HCT116 (cell line): ENCODE results near the gene TMEM132D. TPM values are rescaled to one million over a fixed set of nuclear protein-coding genes. Genes with fewer than 3 reads are reported as not detected.

Experiments used
- ATAC-seq: fragments of 200-7000 bp; cut with Tn5 transposase; 2 replicates; pipeline ENCODE4 v1.9.1; 2020; ENCODE audit warnings: mild to moderate bottlenecking, moderate library complexity
- BruUV-seq: library from RNA; stranded (reverse); fragments of 400-500 nt; replicated peaks from 2 replicates; lab custom pipeline; 2021; lab: Mats Ljungman, UMichigan
- CTCF ChIA-PET: fragments of 300-600 bp; sonication (Branson Sonifier 250); formaldehyde crosslinking; loops from one replicate; lab custom pipeline; 2021; ENCODE audit warnings: antibody characterized with exemption; lab: Charles Lee
- POLR2A ChIA-PET: fragments of 300-600, 350-600 bp; sonication (Branson Sonifier 250); formaldehyde crosslinking; loops from one replicate; lab custom pipeline; 2021; ENCODE audit warnings: antibody characterized with exemption; lab: Charles Lee
- RAD21 ChIA-PET, 2 experiments: fragments of 300-600 bp; sonication (Branson Sonifier 250); formaldehyde crosslinking; loops; one replicate each; lab custom pipeline; 2023; ENCODE audit warnings: low total read pairs in 2 of 2; ENCODE audit not compliant: uncharacterized antibody in 2 of 2, unreplicated experiment in 2 of 2, low non-redundant PET in 1 of 2; lab: Charles Lee
- DNase-seq: peaks from one replicate; pipeline ENCODE4 v3.0.0-alpha.2; 2010; ENCODE audit warnings: low read depth, low spot score
- H2AFZ ChIP-seq: fragments of 200-600 bp; shearing (Covaris generic), sonication (generic); 2 replicates; pipeline ENCODE4 v1.6.1; 2017; ENCODE audit warnings: low read depth, mixed run types, mixed read lengths, antibody characterized with exemption, low read length; ENCODE audit not compliant: poor library complexity, severe bottlenecking
- H3K27ac ChIP-seq: 2 replicates; pipeline ENCODE4 v1.5.1; 2012; ENCODE audit warnings: low read depth, low read length
- H3K27me3 ChIP-seq: fragments of 200-600 bp; sonication (generic); 2 replicates; pipeline ENCODE4 v1.6.1; 2016; ENCODE audit warnings: mixed run types, low read length, mixed read lengths; ENCODE audit not compliant: insufficient read depth
- H3K36me3 ChIP-seq, 2 experiments: fragments of 200-500 bp in 1 of 2; fragments of 200-600 bp in 1 of 2; sonication (Bioruptor generic) in 1 of 2; sonication (generic) in 1 of 2; 2 replicates each; pipeline versions ENCODE4 v1.5.1 to v1.6.1; 2014 to 2016; ENCODE audit warnings: low read length in 2 of 2, inconsistent platforms in 1 of 2, mixed read lengths in 1 of 2, mixed run types in 1 of 2; ENCODE audit not compliant: insufficient read depth in 2 of 2, control insufficient read depth in 1 of 2
- H3K4me1 ChIP-seq, 2 experiments: fragments of 200-600 bp in 1 of 2; sonication (generic) in 1 of 2; 2 replicates each; pipeline versions ENCODE4 v1.5.1 to v1.6.1; 2012 to 2017; ENCODE audit warnings: low read length in 2 of 2, inconsistent platforms in 1 of 2, mild to moderate bottlenecking in 1 of 2, mixed read lengths in 1 of 2, mixed run types in 1 of 2, moderate library complexity in 1 of 2; ENCODE audit not compliant: insufficient read depth in 2 of 2, control insufficient read depth in 1 of 2
- H3K4me2 ChIP-seq: fragments of 200-600 bp; sonication (generic); 2 replicates; pipeline ENCODE4 v1.6.1; 2017; ENCODE audit warnings: mixed run types, low read length, mixed read lengths
- H3K4me3 ChIP-seq, 2 experiments: fragments of 200-600 bp in 1 of 2; sonication (generic) in 1 of 2; replicated peaks in 1 of 2; 2 replicates each; pipeline ENCODE4 v1.5.1; 2011 to 2016; ENCODE audit warnings: low read length in 2 of 2, control low read depth in 1 of 2, low read depth in 1 of 2, mild to moderate bottlenecking in 1 of 2, mixed read lengths in 1 of 2, mixed run types in 1 of 2
- H3K79me2 ChIP-seq: fragments of 200-600 bp; sonication (generic); 2 replicates; pipeline ENCODE4 v1.6.1; 2017; ENCODE audit warnings: mild to moderate bottlenecking, mixed run types, low read length, moderate library complexity, mixed read lengths; ENCODE audit not compliant: insufficient read depth
- H3K9ac ChIP-seq: fragments of 200-600 bp; sonication (generic); 2 replicates; pipeline ENCODE4 v1.6.1; 2016; ENCODE audit warnings: low read length, mixed read lengths
- H3K9me2 ChIP-seq: fragments of 200-600 bp; sonication (generic), shearing (Covaris generic); 2 replicates; pipeline ENCODE4 v1.6.1; 2017; ENCODE audit warnings: mixed run types, mild to moderate bottlenecking, moderate library complexity; ENCODE audit not compliant: insufficient read depth
- H3K9me3 ChIP-seq, 2 experiments: fragments of 200-500 bp in 1 of 2; fragments of 200-600 bp in 1 of 2; sonication (Bioruptor generic) in 1 of 2; sonication (generic) in 1 of 2; 2 replicates each; pipeline ENCODE4 v1.6.1; 2014 to 2017; ENCODE audit warnings: low read length in 2 of 2, mixed read lengths in 2 of 2, inconsistent platforms in 1 of 2, low read depth in 1 of 2, mild to moderate bottlenecking in 1 of 2, mixed run types in 1 of 2, moderate library complexity in 1 of 2; ENCODE audit not compliant: control insufficient read depth in 1 of 2, insufficient read depth in 1 of 2
- H4K20me1 ChIP-seq: fragments of 200-600 bp; sonication (generic), shearing (Covaris generic); 2 replicates; pipeline ENCODE4 v1.6.1; 2017; ENCODE audit warnings: mixed run types, mild to moderate bottlenecking, moderate library complexity; ENCODE audit not compliant: insufficient read depth
- CBX3 ChIP-seq: IDR thresholded peaks from 2 replicates; pipeline ENCODE4 v1.6.1; 2012; ENCODE audit warnings: low read depth
- CEBPB ChIP-seq: IDR thresholded peaks from 2 replicates; pipeline ENCODE4 v1.6.1; 2012; ENCODE audit warnings: low read depth
- EGR1 ChIP-seq: IDR thresholded peaks from 2 replicates; pipeline ENCODE4 v1.6.1; 2012; ENCODE audit warnings: low read depth
- EZH2 ChIP-seq: fragments of 200-600 bp; sonication (generic); IDR thresholded peaks from 2 replicates; pipeline ENCODE4 v1.6.1; 2017; ENCODE audit warnings: antibody characterized with exemption, mixed run types
- FOSL1 ChIP-seq: IDR thresholded peaks from 2 replicates; pipeline ENCODE4 v1.6.1; 2012; ENCODE audit warnings: low read depth
- POLR2A ChIP-seq: IDR thresholded peaks from 2 replicates; pipeline ENCODE4 v1.7.0; 2011; ENCODE audit warnings: borderline replicate concordance; ENCODE audit not compliant: insufficient read depth, insufficient read length; ENCODE audit errors: extremely low read depth
- POLR2AphosphoS5 ChIP-seq: IDR thresholded peaks from 2 replicates; pipeline ENCODE4 v1.6.1; 2011; ENCODE audit warnings: mild to moderate bottlenecking, low read depth, low read length, moderate library complexity
- RAD21 ChIP-seq: IDR thresholded peaks from 2 replicates; pipeline ENCODE4 v1.6.1; 2012; ENCODE audit warnings: low read depth, mild to moderate bottlenecking
- SIN3A ChIP-seq: IDR thresholded peaks from 2 replicates; pipeline ENCODE4 v1.6.1; 2012; ENCODE audit warnings: low read depth
- SRF ChIP-seq: IDR thresholded peaks from 2 replicates; pipeline ENCODE4 v1.6.1; 2012; ENCODE audit warnings: low read depth
- YY1 ChIP-seq: IDR thresholded peaks from 2 replicates; pipeline ENCODE4 v1.6.1; 2011; ENCODE audit warnings: low read length, low read depth, moderate library complexity, mild to moderate bottlenecking; ENCODE audit not compliant: insufficient replicate concordance; ENCODE audit errors: extremely low read depth
- ZFX ChIP-seq: fragments of 450-650 bp; IDR thresholded peaks from 2 replicates; pipeline ENCODE4 v1.6.1; 2017
- ZNF274 ChIP-seq: fragments of 200-500 bp; sonication (Bioruptor generic); IDR thresholded peaks from 2 replicates; pipeline ENCODE4 v1.6.1; 2014; ENCODE audit warnings: mild to moderate bottlenecking, low read depth, low read length, inconsistent platforms
- intact Hi-C: fragments of 100-400 bp; cut with micrococcal nuclease; formaldehyde crosslinking; loops from 2 replicates; pipeline ENCODE4 v1.10.0; 2022
- total RNA-seq: library from RNA; stranded (reverse); gene quantifications from one replicate; pipeline ENCODE4 v1.2.1, GENCODE V29; 2021; ENCODE audit not compliant: unreplicated experiment
- TF ChIP-seq, protein P1 (sequence below), 3 experiments: fragments of 200-600 bp in 1 of 3; sonication (generic) in 1 of 3; IDR thresholded peaks in 2 of 3; conservative IDR thresholded peaks in 1 of 3; 2 replicates each; pipeline ENCODE4 v1.5.1; 2012 to 2017; ENCODE audit warnings: low read depth in 2 of 3, low read length in 2 of 3, antibody characterized with exemption in 1 of 3, borderline replicate concordance in 1 of 3, control low read depth in 1 of 3, mild to moderate bottlenecking in 1 of 3, mixed read lengths in 1 of 3, mixed run types in 1 of 3, moderate library complexity in 1 of 3; ENCODE audit not compliant: insufficient read depth in 1 of 3
- TF ChIP-seq, protein P2 (sequence below): IDR thresholded peaks from 2 replicates; pipeline ENCODE4 v1.6.1; 2012
- TF ChIP-seq, protein P3 (sequence below): IDR thresholded peaks from 2 replicates; pipeline ENCODE4 v1.6.1; 2011; ENCODE audit warnings: mild to moderate bottlenecking, low read length, moderate library complexity; ENCODE audit not compliant: insufficient replicate concordance; ENCODE audit errors: extremely low read depth
- TF ChIP-seq, protein P4 (sequence below): IDR thresholded peaks from 2 replicates; pipeline ENCODE4 v1.6.1; 2012; ENCODE audit warnings: low read depth

Gene TMEM132D
- total RNA-seq, 1 experiment from 2014 or later = not detected

DNA sequence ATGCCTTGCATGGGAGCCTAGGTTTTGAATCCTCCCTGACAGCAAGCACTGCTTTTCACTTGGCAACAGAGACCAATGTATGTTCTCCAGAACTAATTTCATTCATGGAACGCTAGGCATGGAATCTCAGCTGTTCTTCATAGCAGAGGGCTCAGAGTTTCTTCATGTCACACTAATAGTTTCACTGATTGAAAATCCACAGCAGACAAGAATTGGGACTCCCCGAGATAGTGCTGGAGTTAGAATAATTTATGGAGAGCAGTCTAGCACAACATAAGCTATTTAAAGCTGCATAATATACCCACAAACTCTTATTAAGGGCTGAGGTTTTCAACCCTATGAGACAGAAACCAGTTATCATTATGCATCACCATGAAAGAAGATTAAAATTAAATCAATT is 342.5 kb downstream of the TMEM132D start:
- RAD21 ChIA-PET = no interaction called here
- POLR2A ChIA-PET = no interaction called here
- Histone ChIP-seq H3K9me3 (peaks cover 17 to 37% of the 10 kb centered on the region in 2 experiments; a peak in 2 of 4 replicates), H3K79me2 (no peaks in the 10 kb centered on the region), H3K36me3 (no peaks in the 10 kb centered on the region), H2AFZ (no peak overlapping the region), H3K4me1 (no peaks in the 10 kb centered on the region), H3K4me3 (no peak overlapping the region), H3K9me2 (no peaks in the 10 kb centered on the region), H3K9ac (no peak overlapping the region), H4K20me1 (no peaks in the 10 kb centered on the region), H3K4me2 (no peak overlapping the region), H3K27ac (no peak overlapping the region), H3K27me3 (no peaks in the 10 kb centered on the region)
- BruUV-seq = no TSS peak
- intact Hi-C loops = no loop called here
- TF ChIP-seq EZH2 = no peak
- no peak for TF ChIP-seq POLR2AphosphoS5
- no peak for TF ChIP-seq CEBPB
- TF ChIP-seq FOSL1 = no peak
- no peak for TF ChIP-seq CBX3
- TF ChIP-seq, protein P1, sequence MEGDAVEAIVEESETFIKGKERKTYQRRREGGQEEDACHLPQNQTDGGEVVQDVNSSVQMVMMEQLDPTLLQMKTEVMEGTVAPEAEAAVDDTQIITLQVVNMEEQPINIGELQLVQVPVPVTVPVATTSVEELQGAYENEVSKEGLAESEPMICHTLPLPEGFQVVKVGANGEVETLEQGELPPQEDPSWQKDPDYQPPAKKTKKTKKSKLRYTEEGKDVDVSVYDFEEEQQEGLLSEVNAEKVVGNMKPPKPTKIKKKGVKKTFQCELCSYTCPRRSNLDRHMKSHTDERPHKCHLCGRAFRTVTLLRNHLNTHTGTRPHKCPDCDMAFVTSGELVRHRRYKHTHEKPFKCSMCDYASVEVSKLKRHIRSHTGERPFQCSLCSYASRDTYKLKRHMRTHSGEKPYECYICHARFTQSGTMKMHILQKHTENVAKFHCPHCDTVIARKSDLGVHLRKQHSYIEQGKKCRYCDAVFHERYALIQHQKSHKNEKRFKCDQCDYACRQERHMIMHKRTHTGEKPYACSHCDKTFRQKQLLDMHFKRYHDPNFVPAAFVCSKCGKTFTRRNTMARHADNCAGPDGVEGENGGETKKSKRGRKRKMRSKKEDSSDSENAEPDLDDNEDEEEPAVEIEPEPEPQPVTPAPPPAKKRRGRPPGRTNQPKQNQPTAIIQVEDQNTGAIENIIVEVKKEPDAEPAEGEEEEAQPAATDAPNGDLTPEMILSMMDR (IDR thresholded peaks at IDR 0.05 in 2 of 3, conservative IDR thresholded peaks at IDR 0.05 in 1 of 3; ENCODE audit: borderline replicate concordance in 1 of 3, insufficient read depth in 1 of 3, low read depth in 2 of 3, low read length in 2 of 3) = no peak
- no peak for TF ChIP-seq YY1
- TF ChIP-seq ZNF274 = no peak
- TF ChIP-seq, protein P2, sequence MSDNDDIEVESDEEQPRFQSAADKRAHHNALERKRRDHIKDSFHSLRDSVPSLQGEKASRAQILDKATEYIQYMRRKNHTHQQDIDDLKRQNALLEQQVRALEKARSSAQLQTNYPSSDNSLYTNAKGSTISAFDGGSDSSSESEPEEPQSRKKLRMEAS = no peak
- TF ChIP-seq EGR1 = no peak
- TF ChIP-seq, protein P3, sequence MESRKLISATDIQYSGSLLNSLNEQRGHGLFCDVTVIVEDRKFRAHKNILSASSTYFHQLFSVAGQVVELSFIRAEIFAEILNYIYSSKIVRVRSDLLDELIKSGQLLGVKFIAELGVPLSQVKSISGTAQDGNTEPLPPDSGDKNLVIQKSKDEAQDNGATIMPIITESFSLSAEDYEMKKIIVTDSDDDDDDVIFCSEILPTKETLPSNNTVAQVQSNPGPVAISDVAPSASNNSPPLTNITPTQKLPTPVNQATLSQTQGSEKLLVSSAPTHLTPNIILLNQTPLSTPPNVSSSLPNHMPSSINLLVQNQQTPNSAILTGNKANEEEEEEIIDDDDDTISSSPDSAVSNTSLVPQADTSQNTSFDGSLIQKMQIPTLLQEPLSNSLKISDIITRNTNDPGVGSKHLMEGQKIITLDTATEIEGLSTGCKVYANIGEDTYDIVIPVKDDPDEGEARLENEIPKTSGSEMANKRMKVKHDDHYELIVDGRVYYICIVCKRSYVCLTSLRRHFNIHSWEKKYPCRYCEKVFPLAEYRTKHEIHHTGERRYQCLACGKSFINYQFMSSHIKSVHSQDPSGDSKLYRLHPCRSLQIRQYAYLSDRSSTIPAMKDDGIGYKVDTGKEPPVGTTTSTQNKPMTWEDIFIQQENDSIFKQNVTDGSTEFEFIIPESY = no peak
- TF ChIP-seq POLR2A = no peak
- no peak for TF ChIP-seq RAD21
- no peak for TF ChIP-seq SRF
- TF ChIP-seq SIN3A = no peak
- TF ChIP-seq ZFX = no peak
- TF ChIP-seq, protein P4, sequence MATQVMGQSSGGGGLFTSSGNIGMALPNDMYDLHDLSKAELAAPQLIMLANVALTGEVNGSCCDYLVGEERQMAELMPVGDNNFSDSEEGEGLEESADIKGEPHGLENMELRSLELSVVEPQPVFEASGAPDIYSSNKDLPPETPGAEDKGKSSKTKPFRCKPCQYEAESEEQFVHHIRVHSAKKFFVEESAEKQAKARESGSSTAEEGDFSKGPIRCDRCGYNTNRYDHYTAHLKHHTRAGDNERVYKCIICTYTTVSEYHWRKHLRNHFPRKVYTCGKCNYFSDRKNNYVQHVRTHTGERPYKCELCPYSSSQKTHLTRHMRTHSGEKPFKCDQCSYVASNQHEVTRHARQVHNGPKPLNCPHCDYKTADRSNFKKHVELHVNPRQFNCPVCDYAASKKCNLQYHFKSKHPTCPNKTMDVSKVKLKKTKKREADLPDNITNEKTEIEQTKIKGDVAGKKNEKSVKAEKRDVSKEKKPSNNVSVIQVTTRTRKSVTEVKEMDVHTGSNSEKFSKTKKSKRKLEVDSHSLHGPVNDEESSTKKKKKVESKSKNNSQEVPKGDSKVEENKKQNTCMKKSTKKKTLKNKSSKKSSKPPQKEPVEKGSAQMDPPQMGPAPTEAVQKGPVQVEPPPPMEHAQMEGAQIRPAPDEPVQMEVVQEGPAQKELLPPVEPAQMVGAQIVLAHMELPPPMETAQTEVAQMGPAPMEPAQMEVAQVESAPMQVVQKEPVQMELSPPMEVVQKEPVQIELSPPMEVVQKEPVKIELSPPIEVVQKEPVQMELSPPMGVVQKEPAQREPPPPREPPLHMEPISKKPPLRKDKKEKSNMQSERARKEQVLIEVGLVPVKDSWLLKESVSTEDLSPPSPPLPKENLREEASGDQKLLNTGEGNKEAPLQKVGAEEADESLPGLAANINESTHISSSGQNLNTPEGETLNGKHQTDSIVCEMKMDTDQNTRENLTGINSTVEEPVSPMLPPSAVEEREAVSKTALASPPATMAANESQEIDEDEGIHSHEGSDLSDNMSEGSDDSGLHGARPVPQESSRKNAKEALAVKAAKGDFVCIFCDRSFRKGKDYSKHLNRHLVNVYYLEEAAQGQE = no peak
- ATAC-seq = no peak
- no peak for DNase-seq
- CTCF ChIA-PET = no interaction called here
